ENCODE measurements around the gene HOXA11. TPM values are rescaled to one million over a fixed set of nuclear protein-coding genes. Genes with fewer than 3 reads are reported as not detected.
A peak's percentile ranks its signal among the peaks of the same experiment; 100 is the strongest.

HOXA11 gene
- total RNA-seq, 1 experiment from 2014 or later: not detected

DNA sequence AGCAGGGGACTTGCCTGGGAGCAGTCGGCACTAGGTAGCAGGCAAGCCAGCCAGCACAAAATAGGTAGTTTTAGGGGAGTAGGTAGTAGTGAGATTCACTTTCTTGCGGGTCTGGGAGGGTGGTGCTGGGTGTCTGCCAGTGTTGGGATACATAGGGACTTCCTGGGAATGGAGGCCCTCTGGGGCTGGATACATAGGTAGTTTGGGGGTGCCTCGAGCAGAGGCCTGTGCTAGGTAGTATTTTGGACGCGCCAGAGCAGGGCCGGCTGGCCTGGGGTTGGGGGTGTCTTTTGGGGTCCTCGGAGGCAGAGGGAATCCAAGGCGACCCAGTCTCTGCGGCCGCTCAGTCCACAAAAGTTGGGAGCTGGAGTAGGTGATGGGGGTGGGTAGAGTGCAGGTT, 30.7 kb downstream of the HOXA11 start:
- H3K14ac ChIP-seq (ENCODE audit: insufficient read depth, low read length): no peak overlapping the region
- no peak overlapping the region for H2BK15ac ChIP-seq (ENCODE audit: low read depth, low read length)
- H3K4me1 ChIP-seq (ENCODE audit: insufficient read depth, low read length): no peaks in the 10 kb centered on the region
- H3K56ac ChIP-seq (ENCODE audit: insufficient read length, low read depth, low read length): no peak overlapping the region
- no peak overlapping the region for H3K23ac ChIP-seq (ENCODE audit: insufficient read length, low read depth, low read length)
- no CpG with 5 or more reads among the region's 10 CpGs for WGBS (ENCODE audit: extremely low coverage, insufficient read length, low lambda C conversion rate)
- H3K23me2 ChIP-seq (ENCODE audit: insufficient read length, low read depth, low read length, poor library complexity, severe bottlenecking): no peaks in the 10 kb centered on the region
- H2AFZ ChIP-seq (ENCODE audit: low read length): no peak overlapping the region
- H3K27me3 Mint-ChIP-seq (ENCODE audit: low read depth): peaks cover 100% of the 10 kb centered on the region
- no peak overlapping the region for H3K27ac ChIP-seq (ENCODE audit: insufficient read length, low read depth, low read length)
- H4K8ac ChIP-seq (replicated peaks; ENCODE audit: insufficient read length, low read depth, low read length): no peak overlapping the region
- H3K27ac Mint-ChIP-seq: no peak overlapping the region
- TF ChIP-seq, protein P1, sequence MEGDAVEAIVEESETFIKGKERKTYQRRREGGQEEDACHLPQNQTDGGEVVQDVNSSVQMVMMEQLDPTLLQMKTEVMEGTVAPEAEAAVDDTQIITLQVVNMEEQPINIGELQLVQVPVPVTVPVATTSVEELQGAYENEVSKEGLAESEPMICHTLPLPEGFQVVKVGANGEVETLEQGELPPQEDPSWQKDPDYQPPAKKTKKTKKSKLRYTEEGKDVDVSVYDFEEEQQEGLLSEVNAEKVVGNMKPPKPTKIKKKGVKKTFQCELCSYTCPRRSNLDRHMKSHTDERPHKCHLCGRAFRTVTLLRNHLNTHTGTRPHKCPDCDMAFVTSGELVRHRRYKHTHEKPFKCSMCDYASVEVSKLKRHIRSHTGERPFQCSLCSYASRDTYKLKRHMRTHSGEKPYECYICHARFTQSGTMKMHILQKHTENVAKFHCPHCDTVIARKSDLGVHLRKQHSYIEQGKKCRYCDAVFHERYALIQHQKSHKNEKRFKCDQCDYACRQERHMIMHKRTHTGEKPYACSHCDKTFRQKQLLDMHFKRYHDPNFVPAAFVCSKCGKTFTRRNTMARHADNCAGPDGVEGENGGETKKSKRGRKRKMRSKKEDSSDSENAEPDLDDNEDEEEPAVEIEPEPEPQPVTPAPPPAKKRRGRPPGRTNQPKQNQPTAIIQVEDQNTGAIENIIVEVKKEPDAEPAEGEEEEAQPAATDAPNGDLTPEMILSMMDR (conservative IDR thresholded peaks at IDR 0.05): no peak
- no peak overlapping the region for H2BK12ac ChIP-seq (ENCODE audit: insufficient read length, low read depth, low read length)
- no peak overlapping the region for H4K91ac ChIP-seq (ENCODE audit: insufficient read length, low read depth, low read length)
- H3K4me2 ChIP-seq (ENCODE audit: insufficient read depth, insufficient read length, low read length): no peak overlapping the region
- no peak overlapping the region for H2BK5ac ChIP-seq (ENCODE audit: insufficient read length, low read length)
- H2BK20ac ChIP-seq (ENCODE audit: low read depth, low read length, poor library complexity, severe bottlenecking): no peak overlapping the region
- H3K4ac ChIP-seq (ENCODE audit: low read depth, low read length): no peak overlapping the region
- H2BK120ac ChIP-seq (ENCODE audit: low read depth, low read length, poor library complexity, severe bottlenecking): no peak overlapping the region
- no peak overlapping the region for H4K5ac ChIP-seq (ENCODE audit: insufficient read length, low read depth, low read length)
- no peaks in the 10 kb centered on the region for H3K9me3 ChIP-seq (ENCODE audit: control insufficient read depth, low read depth, low read length)
- H3K4me1 Mint-ChIP-seq: peaks cover 13 to 22% of the 10 kb centered on the region in 2 experiments
- peaks cover 0 to 6% (median 0%) of the 10 kb centered on the region in 3 experiments; a peak in 3 of 7 replicates for H3K36me3 Mint-ChIP-seq (ENCODE audit: insufficient read depth in 1 of 3, low read depth in 3 of 3)
- no peak overlapping the region for H3K9ac ChIP-seq (ENCODE audit: extremely low read depth, insufficient read length, low read length)
- no peak for DNase-seq
- H4K20me1 ChIP-seq (ENCODE audit: control insufficient read depth, insufficient read depth, insufficient read length): no peaks in the 10 kb centered on the region
- no peak overlapping the region for H3T11ph ChIP-seq (ENCODE audit: low read length)
- H3K4me3 Mint-ChIP-seq: peak overlapping the region in 1 of 2 experiments; percentile 29; a peak in 1 of 5 replicates
- H3K18ac ChIP-seq (ENCODE audit: insufficient read length, low read depth, low read length): no peak overlapping the region
- peaks cover 97% of the 10 kb centered on the region for H3K27me3 ChIP-seq (ENCODE audit: insufficient read depth, low read length)
- peaks cover 17 to 29% of the 10 kb centered on the region in 2 experiments for H3K9me3 Mint-ChIP-seq
- H3K79me2 ChIP-seq (ENCODE audit: insufficient read depth, low read length): no peaks in the 10 kb centered on the region
- H3K79me1 ChIP-seq (ENCODE audit: insufficient read depth, low read depth, low read length, poor library complexity, severe bottlenecking): no peaks in the 10 kb centered on the region
- H2AK5ac ChIP-seq (ENCODE audit: insufficient read length, low read length): no peak overlapping the region

All from H9 (cell line).